A549 (cell line): Measurements from ENCODE around the gene CENPF.

Experiments
- CHD4 ChIP-seq: fragments of 200-600 bp; sonication (generic); IDR thresholded peaks from 2 replicates; pipeline ENCODE4 v1.6.1; 2016; ENCODE audit warnings: antibody characterized with exemption, mild to moderate bottlenecking, borderline replicate concordance
- EP300 ChIP-seq, 2 experiments: fragments of >200 bp; sonication (Bioruptor Twin); formaldehyde crosslinking; IDR thresholded peaks; 2 replicates in 1 of 2; 3 replicates in 1 of 2; pipeline ENCODE4 v1.6.1; 2016 to 2017
- MAZ ChIP-seq: fragments of 150-350 bp; IDR thresholded peaks from 2 replicates; pipeline ENCODE4 v1.6.1; 2014; ENCODE audit warnings: antibody characterized with exemption, low read depth, low read length, borderline replicate concordance
- POLR2A ChIP-seq: IDR thresholded peaks from 2 replicates; pipeline ENCODE4 v1.6.1; 2012; ENCODE audit warnings: mild to moderate bottlenecking, low read length
- POLR2AphosphoS2 ChIP-seq: conservative IDR thresholded peaks from 2 replicates; pipeline ENCODE4 v1.6.1; 2012; ENCODE audit warnings: low read length, improper control_type of control experiment, inconsistent platforms

GRCh38 chr1:214657299-214657698 lies 54.3 kb downstream of the CENPF start:
- TF ChIP-seq POLR2A: no peak
- TF ChIP-seq EP300 (IDR thresholded peaks at IDR 0.05): no peak
- no peak for TF ChIP-seq CHD4
- no peak for TF ChIP-seq MAZ
- TF ChIP-seq POLR2AphosphoS2: no peak
